KOPT-K1 (cell line): ENCODE measurements around the gene C16orf96.

Source experiments
- H3K27ac ChIP-seq: fragments of 200-600 bp; sonication (generic); 2 replicates; pipeline ENCODE4 v1.5.1; 2016; ENCODE audit warnings: antibody characterized with exemption, mild to moderate bottlenecking, low read depth, low read length; ENCODE audit not compliant: poor library complexity, severe bottlenecking
- H3K36me3 ChIP-seq: fragments of 200-600 bp; sonication (generic); 2 replicates; pipeline ENCODE4 v1.5.1; 2017; ENCODE audit warnings: antibody characterized with exemption, mild to moderate bottlenecking, low read length, moderate library complexity; ENCODE audit not compliant: insufficient read depth
- H3K9me3 ChIP-seq: fragments of 200-600 bp; sonication (generic); 2 replicates; pipeline ENCODE4 v1.5.1; 2017; ENCODE audit warnings: antibody characterized with exemption, low read length, mild to moderate bottlenecking; ENCODE audit not compliant: insufficient read depth, poor library complexity, severe bottlenecking

The C16orf96 gene

GRCh38 chr16:4611337-4612021 is 55.3 kb downstream of the C16orf96 start:
- H3K9me3 ChIP-seq = no peaks in the 10 kb centered on the region
- no peak overlapping the region for H3K27ac ChIP-seq
- H3K36me3 ChIP-seq = no peaks in the 10 kb centered on the region; the same call in 1 of the 2 replicates

- no peaks in the 10 kb centered on the region; the same call in 1 of the 2 replicates for H3K36me3 ChIP-seq
- H3K27ac ChIP-seq = no peak overlapping the region
- H3K9me3 ChIP-seq = no peaks in the 10 kb centered on the region
These were observed 56.4 kb downstream of the C16orf96 start for GRCh38 chr16:4612474-4612931.

GRCh38 chr16:4612977-4613635 is 57.0 kb downstream of the C16orf96 start:
- H3K36me3 ChIP-seq = no peaks in the 10 kb centered on the region; the same call in 1 of the 2 replicates
- no peaks in the 10 kb centered on the region for H3K9me3 ChIP-seq
- no peak overlapping the region for H3K27ac ChIP-seq

- H3K9me3 ChIP-seq = no peaks in the 10 kb centered on the region
These were observed 57.8 kb downstream of the C16orf96 start for GRCh38 chr16:4613636-4614570.

GRCh38 chr16:4614571-4615383 is 58.6 kb downstream of the C16orf96 start, which contains the start of gene UBALD1:
Gene UBALD1 (minus strand): TSS chr16:4614888. CDS start chr16:4614797, 91 bp downstream.
- Histone ChIP-seq H3K36me3 (no peaks in the 10 kb centered on the region), H3K27ac (peak within 1 kb of the TSS; percentile 63), H3K9me3 (no peaks in the 10 kb centered on the region)

More at GRCh38 chr16:4613636-4614570, 57.8 kb downstream of the C16orf96 start:
- H3K36me3 ChIP-seq = no peaks in the 10 kb centered on the region
- H3K27ac ChIP-seq = peak overlapping the region; percentile 63

GRCh38 chr16:4615384-4616046 is 59.4 kb downstream of the C16orf96 start:
- Histone ChIP-seq H3K36me3 (no peaks in the 10 kb centered on the region), H3K9me3 (no peaks in the 10 kb centered on the region), H3K27ac (peak overlapping the region; percentile 63)

GRCh38 chr16:4616047-4616811 is 60.1 kb downstream of the C16orf96 start:
- Histone ChIP-seq H3K9me3 (no peaks in the 10 kb centered on the region), H3K27ac (peak overlapping the region; percentile 70), H3K36me3 (no peaks in the 10 kb centered on the region)

- Histone ChIP-seq H3K9me3 (no peaks in the 10 kb centered on the region), H3K27ac (no peak overlapping the region), H3K36me3 (no peaks in the 10 kb centered on the region)
These were observed 61.7 kb downstream of the C16orf96 start for GRCh38 chr16:4617880-4618279.

GRCh38 chr16:4618645-4619418 is 62.7 kb downstream of the C16orf96 start:
- Histone ChIP-seq H3K27ac (no peak overlapping the region), H3K9me3 (no peaks in the 10 kb centered on the region), H3K36me3 (no peaks in the 10 kb centered on the region)

GRCh38 chr16:4623593-4623992 is 67.5 kb downstream of the C16orf96 start:
- no peaks in the 10 kb centered on the region; the same call in 1 of the 2 replicates for H3K36me3 ChIP-seq
- H3K27ac ChIP-seq = no peak overlapping the region
- no peaks in the 10 kb centered on the region for H3K9me3 ChIP-seq

GRCh38 chr16:4624015-4624826 is 68.1 kb downstream of the C16orf96 start, which contains the start of gene MGRN1:
Gene MGRN1 (plus strand): TSS chr16:4624826. CDS start chr16:4624961, 135 bp downstream.
- H3K9me3 ChIP-seq = no peaks in the 10 kb centered on the region
- peak within 1 kb of the TSS; percentile 90 for H3K27ac ChIP-seq
- no peaks in the 10 kb centered on the region; the same call in 1 of the 2 replicates for H3K36me3 ChIP-seq
